Measurements from ENCODE around the gene PLCD1. TPM values are rescaled to one million over a fixed set of nuclear protein-coding genes. Genes with fewer than 3 reads are reported as not detected.
"Not testable (repeated sequence)": the region's sequence is repeated elsewhere in the genome, so short reads cannot be mapped to it uniquely, and the experiment has no call there.

PLCD1 gene
- total RNA-seq, 2 donors from 2014 or later = 80.2 to 114 TPM

DNA sequence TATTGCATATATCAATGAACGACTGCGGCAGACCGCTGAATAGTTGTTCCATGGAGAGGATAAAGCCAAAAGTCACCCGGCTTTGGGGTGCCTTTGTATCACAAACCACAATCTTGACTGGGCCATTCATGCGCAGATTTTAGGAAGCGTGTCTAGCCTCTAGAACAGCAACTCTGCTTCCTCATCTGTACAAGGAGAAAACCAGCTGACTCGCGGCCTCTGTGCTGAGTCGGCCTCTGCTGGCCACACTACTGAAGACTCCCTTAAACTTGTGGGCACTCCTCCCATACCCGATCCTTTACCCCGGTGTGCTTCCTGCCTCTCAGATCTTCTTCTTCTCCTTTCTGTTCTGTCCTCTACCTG, 10.4 kb upstream of the PLCD1 start:
- intact Hi-C loops (cut with DNase I, micrococcal nuclease) = loop anchor here in 1 of 2 donors (10.0 kb wide), 1 partner anchor 65 kb away; no protein-coding TSS in a partner anchor
- ATAC-seq (peak; percentile 78), DNase-seq (peak; percentile 74 to 81)

DNA sequence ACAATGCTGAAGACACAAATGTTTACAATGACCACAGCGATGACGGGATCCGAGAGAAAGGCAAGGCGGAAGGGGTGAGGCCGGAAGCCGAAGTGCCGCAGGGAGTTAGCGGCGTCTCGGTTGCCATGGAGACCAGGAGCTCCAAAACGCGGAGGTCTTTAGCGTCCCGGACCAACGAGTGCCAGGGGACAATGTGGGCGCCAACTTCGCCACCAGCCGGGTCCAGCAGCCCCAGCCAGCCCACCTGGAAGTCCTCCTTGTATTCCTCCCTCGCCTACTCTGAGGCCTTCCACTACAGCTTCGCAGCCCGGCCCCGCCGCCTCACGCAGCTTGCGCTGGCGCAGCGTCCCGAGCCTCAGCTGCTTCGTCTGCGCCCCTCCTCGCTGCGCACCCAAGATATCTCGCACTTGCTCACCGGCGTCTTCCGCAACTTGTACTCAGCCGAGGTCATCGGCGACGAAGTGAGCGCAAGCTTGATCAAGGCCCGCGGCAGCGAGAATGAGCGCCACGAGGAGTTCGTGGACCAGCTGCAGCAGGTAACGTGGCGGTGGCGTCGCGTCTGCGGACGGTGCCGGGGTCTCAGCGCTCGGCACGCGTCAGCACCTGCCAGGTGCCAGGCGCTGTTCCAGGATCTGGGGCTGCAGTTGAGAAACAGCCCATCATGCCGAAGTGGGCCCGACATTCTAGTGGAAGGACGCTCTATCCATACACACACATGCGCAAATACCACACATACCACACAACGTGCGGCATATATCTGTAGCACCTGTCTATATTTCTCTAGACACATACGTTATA, 9.9 kb upstream of the PLCD1 start, which contains the start of gene DLEC1:
TSS of gene DLEC1 (plus strand) at position 108 of the 798 bp plus-strand sequence. CDS start at position 126, 18 bp downstream.
- intact Hi-C loops (cut with DNase I, micrococcal nuclease) = no loop called here
- peak; percentile 66 for ATAC-seq
- peak; percentile 84 to 88 for DNase-seq

DNA sequence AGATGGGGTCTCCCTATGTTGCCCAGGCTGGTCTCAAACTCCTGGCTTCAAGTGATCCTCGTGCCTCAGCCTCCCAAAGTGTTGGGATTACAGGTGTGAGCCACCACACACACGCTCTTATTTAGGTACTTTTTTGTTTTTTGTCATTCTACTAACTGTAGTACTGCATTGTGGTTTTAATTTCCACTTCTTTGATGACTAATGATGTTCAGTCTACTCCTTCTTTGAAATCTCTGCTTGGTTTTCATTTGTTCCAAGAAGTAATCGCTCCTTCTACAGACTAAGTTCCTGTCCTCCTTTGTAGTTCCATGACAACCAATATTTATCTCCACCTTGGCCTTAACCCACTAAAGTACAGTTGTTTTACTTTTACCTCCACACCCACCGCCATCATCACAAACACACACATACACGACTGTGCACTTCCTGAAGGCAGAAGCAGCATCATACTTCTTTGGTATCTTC, 9.0 kb upstream of the PLCD1 start:
- no peak for ATAC-seq
- DNase-seq = no peak
- intact Hi-C loops (cut with DNase I, micrococcal nuclease) = no loop called here

DNA sequence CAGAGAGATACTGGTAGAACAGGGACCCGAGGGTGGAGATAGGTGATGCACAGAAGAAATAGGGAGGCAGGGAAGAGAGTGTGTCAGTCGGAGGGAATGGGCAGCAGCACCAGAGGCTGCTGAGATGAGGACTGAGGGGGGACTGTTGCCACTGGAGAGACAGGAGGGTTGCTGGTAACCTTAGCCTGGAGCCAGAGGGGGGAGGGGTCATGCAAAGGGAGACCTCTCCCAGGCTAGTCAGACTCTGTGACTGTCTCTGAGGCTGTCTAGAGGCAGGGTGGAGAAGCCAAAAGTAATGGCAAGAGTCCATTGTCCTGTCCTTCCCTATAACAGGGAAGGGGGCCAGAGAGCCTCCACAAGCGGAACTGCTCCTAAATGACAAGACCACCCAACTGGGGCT, 7.5 kb upstream of the PLCD1 start:
- intact Hi-C loops (cut with DNase I, micrococcal nuclease) = no loop called here
- no peak for ATAC-seq
- DNase-seq = no peak

DNA sequence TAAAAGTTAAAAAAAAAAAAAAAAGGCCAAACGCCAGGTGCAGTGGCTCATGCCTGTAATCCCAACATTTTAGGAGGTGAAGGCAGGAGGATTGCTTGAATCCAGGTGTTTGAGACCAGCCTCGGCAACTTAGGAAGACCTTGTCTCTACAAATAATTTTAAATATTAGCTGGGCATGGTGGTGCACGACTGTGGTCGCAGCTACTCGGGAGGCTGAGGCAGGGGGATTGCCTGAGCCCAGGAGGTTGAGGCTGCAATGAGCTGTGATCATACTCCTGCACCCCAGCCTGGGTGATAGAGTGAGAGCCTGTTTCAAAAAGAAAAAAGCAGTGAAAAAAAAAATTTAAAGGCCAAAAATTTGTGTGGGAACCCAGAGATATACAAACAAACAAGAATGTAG, 6.8 kb upstream of the PLCD1 start:
- DNase-seq (no peak), ATAC-seq (no peak)
- intact Hi-C loops (cut with DNase I, micrococcal nuclease) = no loop called here

DNA sequence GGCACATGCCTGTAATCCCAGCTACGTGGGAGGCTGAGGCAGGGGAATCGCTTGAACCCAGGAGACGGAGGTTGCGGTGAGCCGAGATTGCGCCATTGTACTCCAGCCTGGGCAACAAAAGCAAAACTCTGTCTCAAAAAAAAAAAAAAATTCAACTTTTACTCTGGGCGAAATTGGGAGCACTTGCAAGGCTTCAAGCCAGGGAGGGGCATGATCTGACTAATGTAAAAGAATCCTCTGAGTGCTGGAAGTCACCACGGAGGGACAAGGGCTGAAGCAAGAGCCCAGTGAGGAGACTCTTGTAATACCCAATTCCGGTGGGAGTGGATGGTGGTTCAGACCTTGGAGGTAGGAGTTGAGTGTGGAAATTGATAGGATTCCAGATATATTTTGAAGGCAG, 4.9 kb upstream of the PLCD1 start:
- intact Hi-C loops (cut with DNase I, micrococcal nuclease); DNase-seq; ATAC-seq: not testable (repeated sequence)

DNA sequence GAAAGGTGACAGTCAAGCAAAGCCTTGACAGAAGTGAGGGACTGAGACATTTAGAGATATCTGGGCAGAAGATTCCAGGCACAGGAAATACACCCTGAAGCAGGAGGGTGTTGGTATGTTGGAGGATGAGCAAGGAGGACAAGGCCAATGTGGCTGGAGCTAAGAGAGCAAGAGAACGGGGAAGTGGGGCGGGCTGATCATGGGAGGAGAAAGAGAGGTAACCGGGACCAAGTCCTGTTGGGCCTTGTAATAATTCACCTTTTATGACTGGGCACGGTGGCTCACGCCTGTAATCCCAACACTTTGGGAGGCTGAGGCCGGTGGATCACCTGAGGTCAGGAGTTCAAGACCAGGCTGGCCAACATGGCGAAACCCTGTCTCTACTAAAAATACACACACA, 4.1 kb upstream of the PLCD1 start:
- ATAC-seq = peak; percentile 23
- DNase-seq; intact Hi-C loops (cut with DNase I, micrococcal nuclease): not testable (repeated sequence)

DNA sequence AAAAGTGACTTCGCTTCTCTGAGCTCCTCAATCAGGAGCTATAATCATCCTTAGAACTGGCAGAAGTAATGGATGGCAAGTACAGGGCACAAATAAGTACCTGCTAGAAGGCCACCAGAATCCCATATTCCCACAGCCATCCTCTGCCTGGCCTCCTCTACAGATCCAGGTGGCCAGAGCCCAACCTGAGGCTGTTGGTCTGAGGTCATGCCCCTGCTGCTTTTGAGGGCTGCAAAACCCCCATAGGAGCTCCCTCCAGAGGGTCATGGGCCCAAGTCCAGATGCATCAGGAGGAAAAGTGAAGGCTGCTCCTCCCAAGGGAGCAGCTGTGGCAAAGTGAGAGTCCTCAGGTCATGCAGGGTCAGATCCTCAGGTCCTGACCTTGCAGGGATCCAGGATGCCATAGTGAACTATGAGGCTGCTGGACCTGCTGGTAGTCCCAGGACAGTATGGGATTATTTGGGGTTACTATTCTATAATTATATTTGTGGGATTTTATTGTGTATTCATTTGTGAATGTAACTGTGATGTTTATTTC, 3.0 kb upstream of the PLCD1 start:
- no peak for ATAC-seq
- intact Hi-C loops (cut with DNase I, micrococcal nuclease) = no loop called here
- DNase-seq = no peak

DNA sequence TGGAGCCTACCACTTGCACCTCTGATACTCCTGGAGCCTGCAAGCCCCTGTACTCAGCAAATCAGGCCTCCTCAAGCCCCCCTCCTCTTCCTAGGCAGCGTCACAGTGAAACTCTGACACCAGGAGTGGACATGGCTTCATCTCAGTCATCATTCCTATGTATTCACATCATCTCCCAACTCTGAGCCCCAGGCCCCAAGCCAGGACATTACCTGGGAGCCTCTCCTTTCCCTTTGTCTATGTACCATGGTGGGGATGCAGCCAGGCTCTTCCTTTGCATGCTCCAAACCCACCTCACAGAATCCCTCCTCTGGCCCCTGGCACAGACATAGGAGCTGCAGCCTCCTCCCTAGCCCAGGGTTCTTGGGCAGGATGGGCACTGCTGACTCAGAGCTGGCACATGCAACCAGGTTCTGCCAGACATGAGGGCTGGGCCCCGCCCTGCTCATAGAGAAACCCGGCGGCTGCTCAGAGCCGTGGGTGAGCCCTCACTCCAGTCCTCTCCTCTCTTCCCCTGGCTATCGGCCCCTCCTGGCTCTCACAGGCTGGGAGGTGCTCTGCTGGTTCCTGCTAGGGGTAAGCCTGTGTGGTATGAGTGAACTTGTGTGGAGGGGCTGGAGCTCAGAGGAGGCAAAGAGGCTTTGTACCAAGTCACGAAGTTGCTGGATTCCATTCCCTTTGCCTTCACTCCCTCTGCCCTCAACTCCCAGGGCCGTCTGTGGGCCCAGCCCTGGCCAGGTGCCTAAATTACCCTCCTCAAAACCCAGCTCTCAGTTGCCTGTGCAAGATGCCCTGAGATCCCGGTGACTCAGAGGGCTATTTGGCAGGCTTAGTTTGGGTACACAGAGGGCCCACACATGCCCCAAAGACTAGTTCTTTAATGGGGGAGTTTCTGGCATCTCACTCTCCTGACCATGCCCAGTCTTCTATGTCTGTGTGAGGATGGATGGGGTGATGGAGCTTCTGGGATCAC, 1.9 kb upstream of the PLCD1 start:
- DNase-seq = peak; percentile 79 to 82
- intact Hi-C loops (cut with DNase I, micrococcal nuclease) = no loop called here
- ATAC-seq = peak; percentile 79

DNA sequence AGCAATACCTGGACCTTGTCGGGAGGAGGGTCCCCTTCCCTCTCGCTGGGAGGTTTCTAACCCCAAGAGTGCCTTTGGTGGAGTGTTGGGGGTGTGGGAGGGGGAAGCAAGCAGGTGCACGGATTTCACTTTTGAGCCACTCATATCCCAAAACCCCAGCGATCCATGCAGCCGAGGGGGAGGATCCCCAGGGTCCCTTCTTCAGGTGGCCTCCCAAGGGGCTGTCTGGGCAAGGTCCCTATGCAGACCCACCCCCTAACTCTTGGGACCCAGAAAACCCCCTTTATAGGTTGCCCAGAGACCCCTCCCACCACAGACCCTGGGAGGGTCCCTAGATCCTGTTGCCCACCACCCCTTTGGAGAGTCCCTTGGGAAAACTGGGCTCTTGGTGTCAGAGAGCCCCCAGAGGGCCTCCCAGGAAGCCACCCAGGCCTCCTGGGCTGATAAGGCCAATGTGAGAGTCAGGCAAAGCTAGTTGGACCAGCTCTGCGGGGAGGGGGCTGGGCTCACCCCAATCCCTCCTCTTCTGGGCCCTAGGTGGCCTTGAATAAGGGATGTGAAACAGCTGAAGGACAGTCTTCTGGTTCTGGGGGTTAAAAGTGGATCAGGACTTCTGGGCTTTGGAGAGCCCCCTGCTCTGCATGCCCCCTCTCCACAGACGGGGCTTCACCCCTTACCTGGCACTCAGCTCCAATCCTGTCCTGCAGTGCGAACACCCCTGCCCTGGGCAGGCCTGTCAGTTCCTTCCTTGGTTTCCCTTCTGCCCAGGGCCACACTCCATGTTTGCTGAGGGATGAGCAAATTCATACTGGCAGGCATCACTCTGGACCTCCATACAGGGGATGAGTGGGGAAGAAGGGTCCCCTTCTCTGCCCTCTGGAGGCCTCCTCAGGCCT, 932 bp upstream of the PLCD1 start:
- DNase-seq (no peak), ATAC-seq (no peak)
- intact Hi-C loops (cut with DNase I, micrococcal nuclease) = no loop called here

DNA sequence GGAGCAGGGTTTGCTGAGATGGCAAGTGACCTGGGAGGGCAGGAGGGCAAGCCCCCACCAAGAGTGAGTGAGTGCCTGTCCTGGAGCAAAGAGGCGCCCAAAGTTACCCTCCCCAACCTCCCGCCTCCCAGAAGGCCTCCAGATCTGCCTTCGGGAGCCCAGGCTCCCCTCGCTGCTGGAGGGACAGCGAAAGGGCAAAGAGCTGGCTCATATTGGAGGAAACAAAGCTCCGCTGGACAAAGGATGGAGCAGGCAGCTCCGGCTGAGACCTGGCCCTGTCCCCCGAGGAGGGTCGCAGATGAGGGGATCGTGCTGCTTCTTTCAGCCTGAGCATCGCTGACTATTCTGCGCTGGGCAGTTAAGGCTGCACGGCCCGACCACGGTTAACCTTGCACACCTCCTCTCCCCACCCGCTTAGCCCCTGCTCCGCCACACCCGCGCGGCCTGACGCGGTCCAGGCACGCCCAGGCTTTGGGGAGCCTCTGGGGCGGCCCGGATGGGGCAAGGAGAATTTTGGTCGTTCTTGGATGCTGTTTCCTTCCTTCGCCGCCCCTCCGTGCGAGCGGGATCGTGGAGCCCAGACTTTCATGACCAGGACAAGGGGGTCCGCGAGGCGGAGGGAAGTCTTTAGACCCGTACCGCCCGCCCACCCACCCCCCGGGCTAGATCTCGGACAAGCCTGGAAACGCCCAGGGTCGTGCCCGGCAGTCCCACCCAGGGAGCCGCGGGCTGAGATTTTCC, 651 bp downstream of the PLCD1 start:
- intact Hi-C loops (cut with DNase I, micrococcal nuclease) = no loop called here
- ATAC-seq (no peak), DNase-seq (no peak)

DNA sequence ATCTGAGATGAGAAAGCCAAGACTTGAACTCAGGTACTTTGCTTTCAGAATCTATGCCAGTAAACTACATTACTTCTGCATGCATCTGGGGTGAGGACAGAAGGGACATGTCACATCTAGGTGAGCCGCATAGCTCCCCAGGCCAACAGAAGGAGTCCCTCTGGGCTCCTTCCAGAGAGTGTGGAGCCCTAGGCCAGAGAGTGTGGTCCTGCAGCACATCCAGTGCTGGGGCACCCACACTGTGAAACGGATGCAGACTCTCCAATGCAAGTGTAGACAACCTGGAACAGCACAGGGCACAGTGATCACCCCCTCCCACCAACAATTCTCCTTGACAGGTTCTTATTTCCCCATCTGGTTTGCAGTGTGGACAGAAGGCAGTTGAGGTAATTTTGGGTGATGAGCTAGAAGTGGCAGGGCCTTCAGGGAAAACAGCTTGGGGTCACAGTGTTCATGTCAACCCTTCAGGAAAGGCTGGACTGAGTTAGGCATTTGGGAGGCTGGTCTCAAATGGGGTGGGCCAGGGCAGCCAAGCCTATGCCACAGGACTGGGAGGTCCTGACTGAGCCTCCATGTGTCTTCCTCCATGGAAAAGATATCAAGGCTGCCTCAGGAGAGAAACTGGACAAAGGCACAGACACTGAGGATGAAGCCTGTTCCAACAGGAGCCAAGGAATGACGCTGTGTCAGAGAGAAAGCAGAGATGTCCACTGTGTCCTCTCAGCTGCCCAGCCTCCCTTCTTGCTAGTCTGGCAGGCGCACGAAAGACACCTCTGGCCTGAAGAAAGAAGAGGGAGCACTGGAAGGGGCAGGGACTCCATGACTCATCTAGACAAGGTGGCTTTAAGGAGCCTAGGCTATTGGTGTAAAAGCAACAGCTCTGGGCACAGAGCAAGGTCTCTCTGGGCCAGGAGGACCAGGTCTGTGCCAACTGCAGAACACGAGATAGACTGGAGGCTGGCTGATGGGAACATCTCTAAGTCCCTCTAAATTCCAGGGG, 1.7 kb downstream of the PLCD1 start:
- ATAC-seq (no peak), DNase-seq (no peak)
- intact Hi-C loops (cut with DNase I, micrococcal nuclease) = no loop called here

DNA sequence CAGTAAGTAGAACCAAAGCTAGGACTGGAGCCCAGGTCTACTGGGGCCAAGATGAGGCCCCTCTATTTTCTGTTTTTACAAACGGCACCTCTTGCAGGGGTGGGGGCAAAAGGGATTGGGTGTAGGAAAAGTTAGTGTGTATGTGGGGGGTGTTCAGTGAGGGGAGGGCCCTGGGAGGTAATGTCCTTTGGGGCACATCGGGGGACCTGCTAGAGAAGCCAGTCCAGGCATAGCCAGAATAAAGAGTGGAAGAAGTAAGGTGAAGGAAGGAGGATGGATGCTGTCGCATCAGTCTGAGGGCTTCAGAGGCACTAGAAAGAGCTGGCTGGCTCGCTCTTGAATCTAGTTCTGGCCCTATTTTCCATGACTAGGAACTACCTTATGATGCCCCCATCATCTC, 2.6 kb downstream of the PLCD1 start:
- intact Hi-C loops (cut with DNase I, micrococcal nuclease) = no loop called here
- DNase-seq (peak in 1 of 2 donors; percentile 23), ATAC-seq (no peak)

DNA sequence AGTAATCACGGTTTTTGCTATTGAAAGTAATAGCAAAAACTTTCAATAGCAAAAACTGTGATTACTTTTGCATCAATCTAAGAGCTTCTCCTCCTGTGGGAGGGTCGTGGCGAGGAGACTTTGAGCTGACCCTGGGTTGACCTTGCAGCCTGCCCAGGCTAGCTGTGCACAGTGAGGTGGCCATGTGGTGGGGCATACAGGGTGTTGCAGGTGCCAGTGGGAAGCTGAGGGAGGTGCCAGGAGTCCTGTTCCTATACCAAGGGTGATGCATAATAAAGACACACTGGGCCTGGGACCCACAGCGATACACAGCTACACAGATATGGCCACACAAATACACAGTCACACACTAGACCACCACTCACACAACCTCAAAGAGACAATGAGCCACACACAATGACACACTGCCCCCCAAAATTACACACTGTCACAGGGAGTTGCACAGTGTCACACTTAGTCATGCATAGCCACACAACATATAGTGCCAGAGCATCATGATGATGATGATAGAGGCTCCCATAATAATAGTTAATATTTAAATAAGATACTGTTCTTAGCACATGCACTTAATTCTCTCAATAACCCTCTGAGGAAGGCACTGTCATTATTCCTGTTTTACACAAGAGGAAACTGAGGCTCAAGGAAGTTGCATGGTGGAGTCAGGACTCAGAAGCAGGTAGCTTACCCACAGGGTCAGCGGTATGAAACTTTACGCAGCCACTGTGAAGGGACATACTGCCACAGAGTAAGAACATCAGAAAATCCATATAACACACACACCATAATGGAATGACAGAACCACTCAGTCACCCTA, 6.3 kb downstream of the PLCD1 start:
- peak in 1 of 2 donors; percentile 32 for DNase-seq
- intact Hi-C loops (cut with DNase I, micrococcal nuclease) = no loop called here
- no peak for ATAC-seq

DNA sequence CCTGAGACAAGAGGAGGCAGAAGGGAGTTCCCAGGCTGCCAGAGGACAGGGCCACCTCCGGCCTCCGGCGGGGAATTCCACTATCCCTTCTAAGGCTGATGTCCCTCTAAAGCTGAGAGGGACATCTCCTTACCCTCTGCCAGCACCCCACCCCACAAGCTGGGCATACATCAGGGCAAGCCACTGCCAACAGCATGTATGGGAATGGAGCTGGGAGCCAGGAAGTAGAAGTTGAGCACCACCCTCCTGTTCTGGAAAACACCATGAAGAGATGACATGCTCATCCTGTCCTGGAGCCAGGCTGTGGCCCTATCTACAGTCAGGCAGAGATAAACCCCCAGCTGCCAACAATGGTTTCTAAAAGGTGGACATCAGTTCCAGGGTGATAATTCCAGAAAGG, 7.1 kb downstream of the PLCD1 start:
- ATAC-seq (no peak), DNase-seq (peak in 1 of 2 donors; percentile 24)
- intact Hi-C loops (cut with DNase I, micrococcal nuclease) = no loop called here

DNA sequence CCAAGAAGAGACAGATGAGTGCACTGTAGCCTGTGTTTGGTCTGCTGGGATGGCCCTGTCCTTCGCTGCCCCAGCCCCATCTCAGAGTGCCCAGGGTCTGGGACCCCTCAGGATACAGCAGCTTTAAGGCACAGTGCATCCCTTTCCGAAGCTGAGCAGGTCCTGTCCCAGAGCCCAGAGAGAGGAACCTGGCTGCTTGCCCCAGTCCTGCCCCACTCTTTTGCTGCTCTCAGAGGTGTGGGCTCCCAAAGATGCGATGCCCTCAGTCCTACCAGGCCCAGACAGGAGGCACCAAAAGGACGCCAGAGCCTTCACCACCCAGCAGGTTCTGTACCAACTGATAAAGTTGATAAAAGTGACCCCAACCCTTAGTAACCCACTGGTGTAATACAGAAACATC, 8.2 kb downstream of the PLCD1 start:
- intact Hi-C loops (cut with DNase I, micrococcal nuclease) = no loop called here
- DNase-seq (peak in 1 of 2 donors; percentile 21), ATAC-seq (no peak)

All from left colon (tissue), 2 donors.